PC-3 (cell line): Measurements from ENCODE around the gene FAM135A. TPM values are rescaled to one million over a fixed set of nuclear protein-coding genes. Genes with fewer than 3 reads are reported as not detected.
A peak's percentile ranks its signal among the peaks of the same experiment; 100 is the strongest.
"Not testable (repeated sequence)": the region's sequence is repeated elsewhere in the genome, so short reads cannot be mapped to it uniquely, and the experiment has no call there.

Experiments
- ATAC-seq: fragments of 200-7000 bp; cut with Tn5 transposase; 2 replicates; pipeline ENCODE4 v1.9.1; 2020; ENCODE audit warnings: mild to moderate bottlenecking, moderate library complexity
- BruUV-seq: library from RNA; stranded (reverse); fragments of 400-500 nt; replicated peaks from 2 replicates; lab custom pipeline; 2021; lab: Mats Ljungman, UMichigan
- CTCF ChIA-PET: fragments of 300-600 bp; sonication (Branson Sonifier 250); formaldehyde crosslinking; loops from one replicate; lab custom pipeline; 2022; ENCODE audit warnings: antibody characterized with exemption; lab: Charles Lee
- POLR2A ChIA-PET: fragments of 300-600 bp; sonication (Branson Sonifier 250); formaldehyde crosslinking; loops from one replicate; lab custom pipeline; 2022; ENCODE audit warnings: antibody characterized with exemption; ENCODE audit not compliant: unreplicated experiment; lab: Charles Lee
- DNase-seq: peaks from one replicate; pipeline ENCODE4 v3.0.0-alpha.2; 2015
- H2AFZ ChIP-seq: fragments of 300-600 bp; sonication (generic); 2 replicates; pipeline ENCODE4 v1.6.0; 2016; ENCODE audit warnings: antibody characterized with exemption, low read length
- H3F3A ChIP-seq: fragments of 300-600 bp; sonication (generic); one replicate; pipeline ENCODE4 v1.6.0; 2017; ENCODE audit warnings: antibody characterized with exemption, low read length, control low read depth, mild to moderate bottlenecking; ENCODE audit not compliant: unreplicated experiment
- H3K27ac ChIP-seq: fragments of 300-600 bp; sonication (generic); 2 replicates; pipeline ENCODE4 v1.5.1; 2016; ENCODE audit warnings: mild to moderate bottlenecking, low read length
- H3K27me3 ChIP-seq: fragments of 300-600 bp; sonication (generic); 2 replicates; pipeline ENCODE4 v1.6.1; 2016; ENCODE audit warnings: low read length, mixed read lengths
- H3K36me3 ChIP-seq: fragments of 300-600 bp; sonication (generic); 2 replicates; pipeline ENCODE4 v1.6.1; 2016; ENCODE audit warnings: low read depth, mixed run types, low read length, mixed read lengths
- H3K4me1 ChIP-seq: fragments of 300-600 bp; sonication (generic); 2 replicates; pipeline ENCODE4 v1.5.1; 2016; ENCODE audit warnings: low read length; ENCODE audit not compliant: insufficient read depth
- H3K4me2 ChIP-seq: fragments of 300-600 bp; sonication (generic); 2 replicates; pipeline ENCODE4 v1.6.0; 2016; ENCODE audit warnings: low read length
- H3K4me3 ChIP-seq: fragments of 300-600 bp; sonication (generic); 2 replicates; pipeline ENCODE4 v1.5.1; 2016; ENCODE audit warnings: mild to moderate bottlenecking, low read length, mixed read lengths
- H3K79me2 ChIP-seq: fragments of 300-600 bp; sonication (generic); 2 replicates; pipeline ENCODE4 v1.6.1; 2017; ENCODE audit warnings: low read length, mixed read lengths
- H3K9ac ChIP-seq: fragments of 300-600 bp; sonication (generic); 2 replicates; pipeline ENCODE4 v1.6.0; 2016; ENCODE audit warnings: mild to moderate bottlenecking, low read length
- H3K9me2 ChIP-seq: fragments of 300-600 bp; sonication (generic); replicated peaks from 2 replicates; pipeline ENCODE4 v1.6.1; 2016; ENCODE audit warnings: mixed run types, low read length, mixed read lengths
- H3K9me3 ChIP-seq: fragments of 300-600 bp; sonication (generic); 2 replicates; pipeline ENCODE4 v1.6.1; 2016; ENCODE audit warnings: low read length, mixed read lengths
- H4K20me1 ChIP-seq: fragments of 300-600 bp; sonication (generic); 2 replicates; pipeline ENCODE4 v1.6.1; 2016; ENCODE audit warnings: low read length, mixed read lengths
- EZH2 ChIP-seq: fragments of 300-600 bp; sonication (generic); IDR thresholded peaks from one replicate; pipeline ENCODE4 v1.6.1; 2017; ENCODE audit warnings: antibody characterized with exemption, mild to moderate bottlenecking, low read length; ENCODE audit not compliant: unreplicated experiment
- EZH2phosphoT487 ChIP-seq: fragments of 300-600 bp; sonication (generic); IDR thresholded peaks from 2 replicates; pipeline ENCODE4 v1.6.1; 2018; ENCODE audit warnings: mild to moderate bottlenecking, antibody characterized with exemption, low read length, borderline replicate concordance
- intact Hi-C: fragments of 100-400 bp; cut with micrococcal nuclease; formaldehyde crosslinking; loops from 2 replicates; pipeline ENCODE4 v1.9.0; 2023
- total RNA-seq: library from RNA; depleted of rRNA; stranded (reverse); fragments of >200 nt; gene quantifications from 2 replicates; pipeline ENCODE4 v1.2.3, GENCODE V29; 2014
- TF ChIP-seq, protein P1 (sequence below): fragments of 300-600 bp; sonication (generic); conservative IDR thresholded peaks from 2 replicates; pipeline ENCODE4 v1.5.1; 2017; ENCODE audit warnings: antibody characterized with exemption, low read depth, mild to moderate bottlenecking, low read length

FAM135A gene
- total RNA-seq, 1 experiment from 2014 or later, result 18.1 TPM

DNA sequence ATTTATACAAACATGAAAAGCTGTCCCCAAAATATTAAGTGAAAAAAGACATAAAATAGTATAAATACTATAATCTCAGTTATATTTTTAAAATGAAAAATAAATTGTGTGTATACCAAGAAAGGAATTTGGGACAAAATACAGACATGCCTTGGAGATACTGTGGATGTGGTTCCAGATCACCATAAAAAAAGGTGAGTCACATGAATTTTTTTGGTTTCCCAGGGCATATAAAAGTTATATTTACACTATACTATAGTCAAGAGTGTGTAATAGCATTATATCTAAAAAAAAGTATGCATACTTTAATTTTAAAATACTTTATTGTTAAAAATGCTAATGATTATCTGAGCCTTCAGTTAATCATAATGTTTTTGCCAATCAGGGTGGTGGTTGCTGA lies 136.0 kb downstream of the FAM135A start:
- BruUV-seq, result no TSS peak
- Histone ChIP-seq H3K36me3 (no peaks in the 10 kb centered on the region), H3K27ac (no peak overlapping the region), H2AFZ (no peak overlapping the region), H3F3A (no peaks in the 10 kb centered on the region), H3K9me2 (no peaks in the 10 kb centered on the region), H3K27me3 (no peaks in the 10 kb centered on the region), H3K4me3 (no peak overlapping the region), H3K4me2 (no peak overlapping the region), H3K9ac (no peak overlapping the region), H3K4me1 (peaks cover 3% of the 10 kb centered on the region; the same call in 1 of the 2 replicates), H3K79me2 (no peaks in the 10 kb centered on the region), H4K20me1 (no peaks in the 10 kb centered on the region), H3K9me3 (no peaks in the 10 kb centered on the region)
- POLR2A ChIA-PET, result no interaction called here
- peak; percentile 93 for ATAC-seq
- intact Hi-C loops, result loop anchor here (5.0 kb wide), 1 partner anchor 118 kb away; the partner anchor contains the start of gene SMAP1
- no peak for TF ChIP-seq EZH2
- TF ChIP-seq, protein P1, sequence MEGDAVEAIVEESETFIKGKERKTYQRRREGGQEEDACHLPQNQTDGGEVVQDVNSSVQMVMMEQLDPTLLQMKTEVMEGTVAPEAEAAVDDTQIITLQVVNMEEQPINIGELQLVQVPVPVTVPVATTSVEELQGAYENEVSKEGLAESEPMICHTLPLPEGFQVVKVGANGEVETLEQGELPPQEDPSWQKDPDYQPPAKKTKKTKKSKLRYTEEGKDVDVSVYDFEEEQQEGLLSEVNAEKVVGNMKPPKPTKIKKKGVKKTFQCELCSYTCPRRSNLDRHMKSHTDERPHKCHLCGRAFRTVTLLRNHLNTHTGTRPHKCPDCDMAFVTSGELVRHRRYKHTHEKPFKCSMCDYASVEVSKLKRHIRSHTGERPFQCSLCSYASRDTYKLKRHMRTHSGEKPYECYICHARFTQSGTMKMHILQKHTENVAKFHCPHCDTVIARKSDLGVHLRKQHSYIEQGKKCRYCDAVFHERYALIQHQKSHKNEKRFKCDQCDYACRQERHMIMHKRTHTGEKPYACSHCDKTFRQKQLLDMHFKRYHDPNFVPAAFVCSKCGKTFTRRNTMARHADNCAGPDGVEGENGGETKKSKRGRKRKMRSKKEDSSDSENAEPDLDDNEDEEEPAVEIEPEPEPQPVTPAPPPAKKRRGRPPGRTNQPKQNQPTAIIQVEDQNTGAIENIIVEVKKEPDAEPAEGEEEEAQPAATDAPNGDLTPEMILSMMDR, result no peak
- no peak for TF ChIP-seq EZH2phosphoT487
- DNase-seq, result peak; percentile 65
- CTCF ChIA-PET, result no interaction called here

DNA sequence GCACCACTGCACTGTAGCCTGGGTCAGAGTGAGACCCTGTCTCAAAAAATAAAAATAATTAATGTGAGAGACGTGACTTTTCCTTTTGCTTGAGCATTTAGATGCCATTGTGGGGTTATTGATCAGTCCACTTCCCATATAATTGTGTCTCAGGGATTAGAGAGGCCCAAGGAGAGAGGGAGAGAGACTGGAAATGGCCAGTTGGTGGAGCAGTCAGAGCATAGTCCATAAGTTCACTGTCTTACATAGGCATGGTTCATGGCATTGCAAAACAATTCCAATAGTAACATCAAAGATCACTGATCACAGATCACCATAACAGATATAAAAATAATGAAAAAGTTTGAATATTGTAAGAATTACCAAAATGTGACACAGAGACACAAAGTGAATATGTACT lies 138.3 kb downstream of the FAM135A start:
- no peaks in the 10 kb centered on the region for H4K20me1 ChIP-seq
- no peaks in the 10 kb centered on the region for H3F3A ChIP-seq
- ChIA-PET POLR2A (no interaction called here), CTCF (no interaction called here)
- no peaks in the 10 kb centered on the region for H3K9me2 ChIP-seq
- no peak for ATAC-seq
- H3K79me2 ChIP-seq, result no peaks in the 10 kb centered on the region
- peaks cover 3% of the 10 kb centered on the region; the same call in 1 of the 2 replicates for H3K4me1 ChIP-seq
- BruUV-seq, result no TSS peak
- no peaks in the 10 kb centered on the region for H3K36me3 ChIP-seq
- intact Hi-C loops, result no loop called here
- no peak overlapping the region for H3K4me2 ChIP-seq
- no peak overlapping the region for H2AFZ ChIP-seq
- H3K27me3 ChIP-seq, result no peaks in the 10 kb centered on the region
- no peak for TF ChIP-seq EZH2phosphoT487
- TF ChIP-seq EZH2, result no peak
- TF ChIP-seq, protein P1, result no peak
- no peak for DNase-seq
- no peaks in the 10 kb centered on the region for H3K9me3 ChIP-seq
- no peak overlapping the region for H3K9ac ChIP-seq
- no peak overlapping the region for H3K4me3 ChIP-seq
- no peak overlapping the region for H3K27ac ChIP-seq

DNA sequence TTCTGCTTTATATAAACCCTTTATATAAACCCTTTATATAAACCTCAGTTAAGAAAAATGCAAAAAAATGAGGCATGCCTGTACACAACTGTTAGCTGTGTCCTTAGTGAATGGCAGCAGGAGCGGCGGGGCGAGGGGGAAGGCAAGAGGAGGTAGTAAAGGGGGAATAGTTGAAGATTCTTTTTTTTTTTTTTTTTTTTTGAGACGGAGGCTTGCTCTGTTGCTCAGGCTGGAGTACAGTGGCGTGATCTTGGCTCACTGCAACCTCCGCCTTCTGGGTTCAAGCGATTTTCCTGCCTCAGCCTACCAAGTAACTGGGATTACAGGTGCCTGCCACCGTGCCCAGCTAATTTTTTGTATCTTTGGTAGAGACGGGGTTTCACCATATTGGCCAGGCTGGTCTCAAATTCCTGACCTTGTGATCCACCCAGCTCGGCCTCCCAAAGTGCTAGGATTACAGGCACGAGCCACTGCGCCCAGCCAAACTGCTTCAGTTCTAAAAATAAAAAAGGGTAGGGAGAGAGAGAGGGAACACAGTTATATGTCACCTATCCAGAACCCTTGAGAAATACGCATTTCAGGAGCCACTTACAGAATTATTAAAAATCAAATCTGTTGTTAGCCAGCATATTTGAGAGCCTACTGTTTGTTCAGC lies 139.1 kb downstream of the FAM135A start:
- H3K4me1 ChIP-seq, H3K27ac ChIP-seq, H3F3A ChIP-seq, H4K20me1 ChIP-seq, H3K9me2 ChIP-seq, H3K4me2 ChIP-seq, BruUV-seq, H3K9me3 ChIP-seq, intact Hi-C loops, CTCF ChIA-PET, POLR2A ChIA-PET, H3K9ac ChIP-seq, DNase-seq, ATAC-seq, H3K79me2 ChIP-seq, H3K36me3 ChIP-seq, H3K27me3 ChIP-seq, H2AFZ ChIP-seq, H3K4me3 ChIP-seq: not testable (repeated sequence)
